ENCODE data around the gene SLC17A7. TPM values are rescaled to one million over a fixed set of nuclear protein-coding genes. Genes with fewer than 3 reads are reported as not detected.
A peak's percentile ranks its signal among the peaks of the same experiment; 100 is the strongest.

SLC17A7 gene
- total and polyA plus RNA-seq, 2 donors (not counting 1 experiment from before 2014, with no cell fraction given), result 0.60 to 0.89 TPM

DNA sequence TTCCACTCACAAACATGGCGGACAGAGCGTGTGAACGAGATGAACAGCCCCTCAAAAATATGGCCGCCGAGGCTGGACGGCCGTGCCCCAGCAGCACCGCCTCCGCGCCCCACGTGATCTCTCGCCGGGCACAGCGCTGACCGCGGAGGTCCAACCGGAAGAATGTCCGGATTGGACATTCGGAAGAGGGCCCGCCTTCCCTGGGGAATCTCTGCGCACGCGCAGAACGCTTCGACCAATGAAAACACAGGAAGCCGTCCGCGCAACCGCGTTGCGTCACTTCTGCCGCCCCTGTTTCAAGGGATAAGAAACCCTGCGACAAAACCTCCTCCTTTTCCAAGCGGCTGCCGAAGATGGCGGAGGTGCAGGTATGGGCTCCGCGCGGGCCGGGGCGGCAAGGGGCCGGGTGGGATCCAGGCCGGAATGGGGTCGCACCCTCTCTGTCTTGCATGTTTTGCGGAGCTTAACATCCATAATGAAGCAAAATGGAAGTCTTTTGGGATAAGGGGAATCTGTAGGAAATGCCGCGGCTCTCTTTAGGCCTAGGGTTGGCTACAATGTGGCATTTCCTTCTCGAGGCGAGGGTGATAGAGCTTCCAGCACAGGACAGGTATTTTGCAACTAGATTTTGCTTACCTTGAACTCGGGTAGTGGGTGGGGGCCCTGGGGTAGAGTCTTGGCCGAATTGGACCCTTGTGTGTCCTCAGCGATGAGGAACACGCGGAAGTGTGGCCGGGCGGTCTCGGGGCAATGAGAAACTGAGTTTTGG lies 46.1 kb upstream of the SLC17A7 start, which contains the start of gene RPL13A:
Gene RPL13A (plus strand): TSS at position 332 of the 769 bp plus-strand sequence. CDS start 22 bp downstream, at position 354.
- peak; percentile 93 for ATAC-seq (ENCODE audit: low read depth)
- DNase-seq, result peak; percentile 100
- ChIA-PET CTCF (interaction anchor here (0.7 to 1.8 kb wide), 3 partner anchors 12 to 95 kb away, joined by 3 to 5 read pairs (median 3); no protein-coding TSS in a partner anchor), POLR2A (interaction anchor here (0.5 to 1.7 kb wide), 5 partner anchors 8 to 154 kb away, joined by 6 to 17 read pairs (median 10); partner anchors contain the start of genes FLT3LG and RPS11)
- intact Hi-C loops (cut with micrococcal nuclease), result loop anchor here (1.0 kb wide), 4 partner anchors 9 to 36 kb away; partner anchors contain the start of genes FLT3LG, PIH1D1 and RPS11
- no peaks in the 10 kb centered on the region for H3K27me3 ChIP-seq (replicated peaks in 1 of 4; ENCODE audit: control extremely low read depth in 1 of 4, control insufficient read depth in 3 of 4, insufficient read depth in 4 of 4, low read length in 3 of 4)
- peak within 1 kb of the TSS; percentile 91 to 97 for H3K27ac ChIP-seq (ENCODE audit: low read length in 2 of 2)
- H3K4me1 Mint-ChIP-seq, result peaks cover 42% of the 10 kb centered on the region
- TF ChIP-seq EZH2 (IDR thresholded peaks at IDR 0.05; ENCODE audit: borderline replicate concordance, insufficient read depth, low read depth, low read length, poor library complexity, severe bottlenecking), result no peak
- TF ChIP-seq, protein P1, sequence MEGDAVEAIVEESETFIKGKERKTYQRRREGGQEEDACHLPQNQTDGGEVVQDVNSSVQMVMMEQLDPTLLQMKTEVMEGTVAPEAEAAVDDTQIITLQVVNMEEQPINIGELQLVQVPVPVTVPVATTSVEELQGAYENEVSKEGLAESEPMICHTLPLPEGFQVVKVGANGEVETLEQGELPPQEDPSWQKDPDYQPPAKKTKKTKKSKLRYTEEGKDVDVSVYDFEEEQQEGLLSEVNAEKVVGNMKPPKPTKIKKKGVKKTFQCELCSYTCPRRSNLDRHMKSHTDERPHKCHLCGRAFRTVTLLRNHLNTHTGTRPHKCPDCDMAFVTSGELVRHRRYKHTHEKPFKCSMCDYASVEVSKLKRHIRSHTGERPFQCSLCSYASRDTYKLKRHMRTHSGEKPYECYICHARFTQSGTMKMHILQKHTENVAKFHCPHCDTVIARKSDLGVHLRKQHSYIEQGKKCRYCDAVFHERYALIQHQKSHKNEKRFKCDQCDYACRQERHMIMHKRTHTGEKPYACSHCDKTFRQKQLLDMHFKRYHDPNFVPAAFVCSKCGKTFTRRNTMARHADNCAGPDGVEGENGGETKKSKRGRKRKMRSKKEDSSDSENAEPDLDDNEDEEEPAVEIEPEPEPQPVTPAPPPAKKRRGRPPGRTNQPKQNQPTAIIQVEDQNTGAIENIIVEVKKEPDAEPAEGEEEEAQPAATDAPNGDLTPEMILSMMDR (IDR thresholded peaks at IDR 0.05), result no peak
- under 1% methylated on average over 57 of the region's 57 CpGs for WGBS (ENCODE audit: insufficient coverage)
- no peaks in the 10 kb centered on the region for H3K9me3 ChIP-seq (ENCODE audit: control extremely low read depth in 1 of 3, control insufficient read depth in 2 of 3, insufficient read depth in 1 of 3, low read length in 2 of 3)
- peaks cover 40% of the 10 kb centered on the region for H3K79me2 ChIP-seq (ENCODE audit: control insufficient read depth, insufficient read depth, low read length)
- peak within 1 kb of the TSS; percentile 100 for H3K9ac ChIP-seq (ENCODE audit: low read length)
- H3K4me1 ChIP-seq (ENCODE audit: control insufficient read depth in 2 of 2, insufficient read depth in 2 of 2, low read length in 2 of 2), result peaks cover 17 to 36% of the 10 kb centered on the region in 2 donors
- H3K4me3 Mint-ChIP-seq, result peak within 1 kb of the TSS; percentile 99
- H3K4me3 ChIP-seq (ENCODE audit: control extremely low read depth in 1 of 5, extremely low read depth in 1 of 5, insufficient read depth in 1 of 5, low read depth in 2 of 5, low read length in 4 of 5), result peak within 1 kb of the TSS; percentile 92 to 100 (median 97)
- no peaks in the 10 kb centered on the region for H3K27me3 Mint-ChIP-seq
- H4K20me1 ChIP-seq (ENCODE audit: control insufficient read depth, insufficient read depth, low read length, poor library complexity, severe bottlenecking), result peaks cover 45% of the 10 kb centered on the region
- H2AFZ ChIP-seq (ENCODE audit: insufficient read depth, low read depth, low read length, poor library complexity, severe bottlenecking), result peak within 1 kb of the TSS; percentile 86
- H3K27ac Mint-ChIP-seq, result peak within 1 kb of the TSS; percentile 97
- peak within 1 kb of the TSS; percentile 93 for H3K4me2 ChIP-seq (replicated peaks; ENCODE audit: low read depth, low read length, poor library complexity, severe bottlenecking)
- peaks cover 10 to 36% of the 10 kb centered on the region in 2 experiments for H3K36me3 ChIP-seq (replicated peaks in 1 of 2; ENCODE audit: control extremely low read depth in 1 of 2, control insufficient read depth in 1 of 2, extremely low read depth in 1 of 2, insufficient read depth in 2 of 2, low read length in 1 of 2)
- H3K9me3 Mint-ChIP-seq (ENCODE audit: insufficient read depth), result no peaks in the 10 kb centered on the region
